ENCODE results near the gene C19orf38.

The C19orf38 gene, protein sequence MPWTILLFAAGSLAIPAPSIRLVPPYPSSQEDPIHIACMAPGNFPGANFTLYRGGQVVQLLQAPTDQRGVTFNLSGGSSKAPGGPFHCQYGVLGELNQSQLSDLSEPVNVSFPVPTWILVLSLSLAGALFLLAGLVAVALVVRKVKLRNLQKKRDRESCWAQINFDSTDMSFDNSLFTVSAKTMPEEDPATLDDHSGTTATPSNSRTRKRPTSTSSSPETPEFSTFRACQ

DNA sequence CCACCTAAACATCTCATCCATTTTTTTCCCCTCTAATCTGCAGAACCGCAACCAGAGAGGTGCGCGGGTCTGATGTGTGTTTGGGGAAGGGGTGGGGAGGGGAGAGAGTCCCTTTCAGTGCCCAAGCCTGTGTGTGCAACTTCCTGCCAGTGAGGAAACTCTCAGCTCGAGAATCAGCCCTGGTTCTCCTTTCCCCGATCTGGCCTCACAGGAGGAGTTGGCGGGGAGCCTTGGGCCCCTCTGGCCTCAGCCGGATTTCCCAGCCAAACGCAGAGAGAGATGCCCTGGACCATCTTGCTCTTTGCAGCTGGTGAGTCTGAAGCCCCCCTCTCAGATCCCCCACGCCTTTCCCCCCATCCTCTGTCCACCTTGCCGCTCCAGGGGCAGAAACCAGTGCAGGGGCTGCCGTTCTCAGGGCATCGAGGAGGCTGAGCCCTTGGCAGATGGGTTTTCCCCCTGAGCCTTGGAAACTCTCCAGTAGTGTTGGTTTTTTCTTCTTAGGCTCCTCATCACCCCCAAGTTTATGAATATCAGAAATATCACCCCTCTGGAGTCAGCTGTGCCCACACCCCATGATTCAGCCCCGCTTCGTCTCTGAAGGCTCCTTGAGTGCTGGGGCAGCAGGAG, at the start of gene C19orf38:
C19orf38 (plus strand) TSS at position 186 of the 627 bp plus-strand sequence; CDS start at position 280, 94 bp downstream.
- peak; percentile 75 for DNase-seq

DNA sequence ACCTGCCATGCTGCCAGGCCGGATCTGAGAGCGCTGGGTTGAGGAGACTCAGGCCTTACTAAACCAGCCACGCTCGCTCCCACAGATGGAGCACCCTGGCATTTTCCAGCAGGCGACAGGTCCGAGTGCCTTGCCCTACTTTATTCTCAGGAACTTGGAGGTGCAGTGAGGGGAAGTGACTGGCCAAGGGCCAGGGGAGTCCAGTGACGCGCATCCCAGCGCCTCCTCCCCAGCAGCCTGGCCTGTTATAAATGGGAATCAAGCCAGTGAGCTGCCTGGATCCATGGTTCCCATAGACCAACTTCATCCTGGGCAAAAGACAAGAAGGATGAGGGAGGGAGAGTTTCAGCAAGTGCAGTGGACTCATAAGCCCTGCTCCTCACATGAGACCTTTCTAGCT, 47.7 kb upstream of the C19orf38 start:
- DNase-seq = no peak

DNA sequence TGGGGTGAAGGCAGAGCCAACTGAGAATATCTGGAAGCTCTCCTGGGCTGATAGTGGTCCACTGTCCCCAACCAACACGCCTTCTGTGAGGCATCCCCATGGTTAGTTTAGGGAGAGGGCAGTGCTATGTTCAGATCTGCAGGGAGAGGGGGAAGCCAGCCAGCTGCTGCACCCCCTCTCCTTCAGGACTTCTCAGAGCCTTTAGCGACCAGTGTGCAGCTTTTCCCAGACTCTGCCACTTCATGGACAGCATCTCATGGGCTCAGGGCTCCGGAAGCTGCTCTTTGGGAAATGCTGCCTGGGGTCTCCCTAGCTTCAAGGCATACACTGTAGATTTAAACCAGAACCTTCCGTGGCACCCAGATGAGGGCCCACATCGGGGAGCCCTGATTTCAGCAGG, 45.7 kb upstream of the C19orf38 start:
- DNase-seq = no peak

DNA sequence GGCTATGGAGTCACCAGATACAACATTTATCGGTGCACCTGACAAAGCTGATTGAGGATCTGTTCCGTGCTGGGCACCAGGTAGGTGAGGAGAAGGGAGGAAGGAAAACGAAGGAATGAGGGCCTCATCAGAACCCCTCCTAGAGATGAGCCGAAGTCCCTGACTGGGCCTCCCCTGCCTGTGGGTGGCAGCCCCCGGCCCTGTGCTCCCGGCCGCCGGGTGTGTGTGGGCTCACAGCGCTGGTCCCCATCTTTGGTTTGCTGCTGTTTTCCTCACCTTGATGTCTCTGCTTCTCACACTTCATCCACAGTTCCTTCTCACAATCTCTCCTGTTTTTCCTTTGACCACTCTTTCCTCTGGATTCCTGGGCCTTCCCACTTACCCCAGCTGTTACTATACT, 45.0 kb upstream of the C19orf38 start:
- no peak for DNase-seq

DNA sequence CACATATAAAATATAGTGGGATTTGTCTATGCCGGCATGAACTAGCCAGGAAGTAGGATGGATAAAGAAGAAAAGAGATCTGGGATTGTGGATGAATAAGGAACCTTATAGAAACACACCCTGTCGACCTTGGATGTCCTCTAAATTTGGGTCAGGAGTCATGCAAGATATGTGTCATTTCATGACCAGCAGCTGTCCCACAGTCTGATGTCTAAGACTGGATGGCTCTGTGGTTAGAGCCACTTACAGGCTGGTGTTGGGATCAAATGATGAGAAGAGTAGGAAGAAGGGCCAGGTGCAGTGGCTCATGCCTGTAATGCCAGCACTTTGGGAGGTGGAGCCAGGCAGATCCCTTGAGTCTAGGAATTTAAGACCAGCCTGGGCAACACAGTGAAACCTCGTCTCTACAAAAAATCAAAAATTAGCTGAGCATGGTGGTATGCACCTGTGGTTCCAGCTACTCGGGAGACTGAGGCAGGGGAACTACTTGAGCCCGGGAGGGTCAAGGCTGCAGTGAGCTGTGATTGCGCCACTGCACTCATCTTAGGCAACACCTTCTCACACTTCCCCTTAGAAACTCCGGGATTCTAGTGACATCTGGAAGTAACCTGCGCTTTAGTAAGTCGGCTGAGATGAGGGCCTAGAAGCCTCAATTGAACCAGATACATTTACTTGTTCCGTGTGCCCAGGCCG, 43.0 kb upstream of the C19orf38 start:
- peak; percentile 50 for DNase-seq

DNA sequence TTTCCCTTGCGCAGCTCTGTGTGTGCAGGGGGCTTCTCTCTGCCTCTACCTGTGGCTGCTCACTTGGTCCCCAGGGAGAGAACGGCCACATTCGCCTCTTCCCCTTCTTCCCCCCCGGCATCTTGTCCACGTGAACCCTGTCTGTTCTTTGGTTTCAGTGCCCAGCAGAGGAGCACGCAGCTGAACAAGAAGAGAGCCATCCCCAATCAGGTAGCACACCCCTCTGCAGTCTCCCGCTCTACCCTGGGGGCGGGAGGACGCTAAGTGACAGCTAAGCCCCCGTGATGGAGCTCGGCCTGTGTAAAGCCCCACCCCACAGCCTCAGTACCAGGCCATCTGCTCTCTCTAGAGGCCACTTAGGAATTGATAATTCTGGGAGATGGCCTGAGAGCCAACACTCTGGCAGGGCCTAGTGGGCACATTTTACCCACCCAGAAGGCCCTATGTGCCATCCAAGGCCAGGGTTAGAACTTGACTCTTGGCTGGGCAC, 42.4 kb upstream of the C19orf38 start:
- DNase-seq = no peak

DNA sequence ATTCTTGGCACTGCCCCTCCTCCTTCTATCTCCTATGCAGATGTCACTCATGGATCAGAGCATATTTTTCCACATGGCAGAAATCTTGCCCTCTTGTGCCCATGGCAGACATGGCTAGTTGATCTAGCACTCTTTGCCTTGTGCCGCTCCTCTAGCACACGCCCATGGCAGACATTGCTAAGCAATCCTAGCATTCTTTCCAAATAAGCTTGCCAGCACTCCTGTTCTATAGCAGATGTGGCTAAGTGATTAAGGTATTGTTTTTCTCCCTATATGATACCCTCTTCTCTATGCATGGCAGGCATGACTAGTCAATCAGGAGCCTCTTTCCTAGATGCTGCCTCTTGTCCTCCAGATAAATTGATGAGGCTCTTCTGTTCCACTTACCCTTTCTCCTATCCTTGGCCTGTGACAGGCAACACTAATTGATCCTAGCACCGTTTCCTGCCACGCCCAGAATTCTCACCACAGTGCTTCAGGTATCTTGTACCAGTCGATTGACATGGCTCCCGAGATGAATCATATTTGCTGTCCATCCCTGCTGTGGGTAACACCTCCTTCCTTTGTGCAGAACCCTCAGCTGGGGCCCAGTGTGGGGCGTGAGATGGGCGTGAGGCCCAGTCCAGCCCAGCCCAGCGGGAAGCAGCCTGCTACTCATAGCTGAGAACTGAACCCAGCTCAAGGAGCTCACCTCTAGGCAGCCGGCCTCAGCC, 39.1 kb upstream of the C19orf38 start:
- DNase-seq = no peak

DNA sequence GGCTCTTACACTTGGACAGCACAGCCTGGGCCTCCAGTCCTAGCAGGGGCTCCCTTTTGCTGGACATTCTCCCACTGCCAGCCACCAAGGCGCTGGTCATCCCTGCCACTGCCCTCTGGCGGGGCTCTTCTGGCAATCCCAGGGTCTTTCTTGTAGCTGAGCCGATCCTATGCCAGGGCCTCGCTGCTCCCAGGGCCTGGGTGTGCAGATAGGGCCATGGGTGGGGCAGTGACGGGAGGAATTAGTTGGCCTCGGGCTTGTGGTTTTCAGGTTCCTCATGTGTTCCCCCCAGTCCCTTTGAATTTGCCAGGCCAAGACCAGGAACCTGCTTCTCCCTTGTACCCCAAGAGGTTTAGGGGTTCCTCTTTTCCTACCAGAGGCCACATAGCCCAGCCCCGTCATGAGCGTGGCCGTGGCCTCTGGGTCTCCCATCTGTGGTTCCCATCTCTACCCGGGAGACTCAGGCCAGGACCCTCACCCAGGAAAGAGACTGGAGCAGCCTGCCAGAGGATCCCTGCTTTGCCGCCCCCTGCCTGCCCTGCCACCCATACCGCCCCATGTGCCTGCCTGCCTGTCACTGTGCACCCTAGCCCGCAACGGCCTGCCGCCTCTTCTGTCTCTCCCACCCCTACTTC, 38.4 kb upstream of the C19orf38 start:
- peak; percentile 1 for DNase-seq

DNA sequence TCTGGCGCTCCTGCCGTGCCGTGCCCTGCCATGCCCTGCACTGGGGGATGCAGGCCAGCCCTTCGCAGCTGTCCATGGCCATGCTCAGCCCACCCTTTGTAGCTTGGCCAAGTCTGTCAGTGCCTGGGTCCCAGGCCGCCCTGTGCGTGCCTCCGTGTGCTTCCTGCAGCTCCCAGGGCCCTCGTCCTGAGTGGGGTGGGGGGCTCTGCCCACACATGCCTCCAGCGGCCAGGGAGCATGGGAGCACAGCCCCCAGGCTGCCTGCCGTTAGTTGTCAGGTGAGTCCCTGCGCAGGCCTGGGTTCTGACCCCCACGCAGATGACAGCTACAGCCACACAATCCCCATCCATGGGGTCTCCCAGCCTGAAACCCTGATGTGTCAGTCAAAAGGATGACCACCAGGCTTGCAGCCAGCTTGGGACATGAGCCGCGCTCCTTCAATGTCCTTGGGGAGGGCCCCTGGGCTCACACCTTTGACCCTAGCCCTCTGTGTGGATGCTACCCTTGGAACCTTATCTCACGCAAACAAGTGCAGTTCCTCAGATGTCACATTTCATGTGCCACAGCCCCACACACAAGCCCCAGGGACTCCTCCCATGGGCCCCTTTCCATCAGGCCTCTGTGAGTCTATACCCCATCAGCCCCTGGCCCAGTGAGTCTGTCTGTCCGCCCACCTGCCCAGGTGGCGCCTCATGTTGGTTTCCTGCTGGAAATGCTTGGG, 36.7 kb upstream of the C19orf38 start:
- DNase-seq = no peak

DNA sequence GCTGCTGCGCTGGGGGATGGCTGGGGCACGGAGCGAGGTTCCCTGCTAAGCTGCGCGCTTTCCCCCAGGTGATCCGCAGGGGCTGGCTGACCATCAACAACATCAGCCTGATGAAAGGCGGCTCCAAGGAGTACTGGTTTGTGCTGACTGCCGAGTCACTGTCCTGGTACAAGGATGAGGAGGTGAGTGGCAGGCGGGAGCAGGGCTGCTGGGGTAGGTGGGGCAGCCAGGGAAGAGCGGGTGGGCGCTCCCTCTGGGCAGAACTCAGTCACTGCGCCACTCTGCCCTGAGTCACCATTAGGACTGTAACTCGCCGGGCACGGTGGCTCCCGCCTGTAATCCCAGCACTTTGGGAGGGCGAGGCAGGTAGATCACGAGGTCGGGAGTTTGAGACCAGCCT, 36.0 kb upstream of the C19orf38 start:
- DNase-seq = no peak

DNA sequence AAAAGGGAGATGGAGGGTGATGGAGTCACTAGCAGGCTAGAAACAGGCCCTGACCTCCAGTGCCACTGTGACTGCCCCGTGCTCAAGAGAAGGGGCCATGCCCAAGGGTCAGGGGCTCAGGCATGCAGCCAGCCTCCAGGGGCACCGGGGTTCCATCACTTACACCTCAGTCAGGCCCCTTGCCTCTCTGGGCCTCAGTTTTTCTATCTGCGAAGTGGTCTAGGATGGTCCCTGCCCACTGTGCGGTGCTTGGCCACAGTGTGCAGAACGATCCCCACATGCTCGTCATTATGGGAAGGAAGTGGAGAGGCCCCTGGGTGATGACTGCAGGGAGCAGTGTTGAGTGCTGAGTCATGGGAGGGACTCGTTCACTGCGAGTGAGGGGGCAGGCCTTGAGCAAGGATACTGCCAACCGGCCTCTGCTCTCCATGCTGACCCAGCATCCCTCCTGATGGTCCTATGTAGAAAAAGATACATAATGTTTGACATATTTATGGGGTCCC, 35.3 kb upstream of the C19orf38 start:
- peak; percentile 88 for DNase-seq

DNA sequence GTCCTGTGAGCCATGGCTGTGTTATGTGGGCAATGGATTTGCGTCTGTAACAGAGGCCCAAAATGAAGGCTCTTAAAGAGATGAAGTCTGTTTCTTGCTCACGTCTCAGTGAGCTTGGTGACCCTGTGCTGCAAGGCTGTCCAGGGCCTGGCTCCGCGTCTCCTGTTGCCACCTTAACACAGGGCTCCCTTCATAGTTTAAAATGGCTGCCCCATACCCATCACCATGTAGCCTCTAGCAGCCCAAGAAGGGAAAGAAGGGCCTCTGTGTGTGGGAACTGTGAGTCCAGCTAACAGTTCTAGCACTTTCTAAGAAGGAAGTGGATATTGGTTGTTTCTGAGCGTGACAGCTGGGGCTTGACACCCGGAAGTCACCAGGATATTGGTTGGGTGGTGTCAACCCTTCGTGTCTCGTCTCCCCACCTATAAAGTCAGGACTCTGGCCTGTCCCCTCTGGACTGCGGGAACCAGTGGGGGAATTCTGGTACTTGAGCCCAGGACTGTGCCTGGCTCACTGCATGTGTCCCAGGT, 33.1 kb upstream of the C19orf38 start:
- no peak for DNase-seq

DNA sequence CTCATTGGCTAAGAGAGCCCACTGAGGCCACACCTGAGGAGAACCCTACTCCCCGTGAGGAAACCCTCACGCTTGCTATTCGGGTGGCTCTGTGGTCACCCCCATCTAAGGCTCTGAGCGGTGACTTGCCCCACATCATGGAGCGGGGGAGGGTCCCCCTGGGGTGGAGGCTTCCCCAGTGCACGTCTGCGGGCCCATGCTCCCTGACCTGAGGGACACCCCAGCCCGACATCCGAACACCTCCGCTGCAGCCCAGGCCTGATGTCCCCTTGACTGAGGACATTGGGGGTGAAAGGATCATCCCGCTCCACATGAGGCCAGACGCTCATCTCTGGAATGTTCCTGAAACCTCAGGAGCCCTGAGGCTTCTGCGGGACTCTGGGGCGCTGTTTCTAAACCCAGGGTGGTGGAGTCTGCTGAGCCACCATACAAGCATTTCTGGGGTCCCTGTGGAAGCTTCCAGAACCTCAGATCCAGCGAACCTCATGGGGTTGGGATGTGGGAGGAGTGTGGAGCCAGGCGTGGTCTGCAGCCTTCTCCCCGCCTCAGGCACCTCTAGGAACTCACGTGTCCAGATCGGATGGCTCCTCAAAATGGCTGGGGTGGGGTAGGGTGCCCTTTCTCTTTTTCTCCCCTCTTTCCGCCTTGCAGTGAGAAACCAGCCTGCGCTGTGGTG, 32.1 kb upstream of the C19orf38 start:
- DNase-seq = no peak

DNA sequence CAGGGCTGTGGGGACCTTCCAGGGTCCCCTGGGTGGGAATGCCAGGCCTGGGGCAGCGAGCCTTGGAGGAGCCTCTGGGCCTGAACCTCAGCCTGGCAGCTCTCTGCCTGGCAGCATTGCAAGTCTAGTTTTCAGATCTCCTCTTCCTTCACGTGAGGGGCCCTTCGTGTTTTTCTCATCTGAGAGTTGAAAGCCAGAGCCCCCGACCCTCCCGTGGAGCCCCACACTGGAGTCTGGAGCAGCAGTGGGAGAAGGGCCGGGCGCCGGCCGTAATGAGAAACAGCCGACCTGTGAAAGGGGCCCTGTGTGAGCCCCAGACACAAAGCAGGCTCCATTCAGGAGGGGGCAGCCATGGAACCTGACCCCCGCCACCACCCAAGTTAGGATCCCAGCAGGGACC, 31.5 kb upstream of the C19orf38 start:
- no peak for DNase-seq

DNA sequence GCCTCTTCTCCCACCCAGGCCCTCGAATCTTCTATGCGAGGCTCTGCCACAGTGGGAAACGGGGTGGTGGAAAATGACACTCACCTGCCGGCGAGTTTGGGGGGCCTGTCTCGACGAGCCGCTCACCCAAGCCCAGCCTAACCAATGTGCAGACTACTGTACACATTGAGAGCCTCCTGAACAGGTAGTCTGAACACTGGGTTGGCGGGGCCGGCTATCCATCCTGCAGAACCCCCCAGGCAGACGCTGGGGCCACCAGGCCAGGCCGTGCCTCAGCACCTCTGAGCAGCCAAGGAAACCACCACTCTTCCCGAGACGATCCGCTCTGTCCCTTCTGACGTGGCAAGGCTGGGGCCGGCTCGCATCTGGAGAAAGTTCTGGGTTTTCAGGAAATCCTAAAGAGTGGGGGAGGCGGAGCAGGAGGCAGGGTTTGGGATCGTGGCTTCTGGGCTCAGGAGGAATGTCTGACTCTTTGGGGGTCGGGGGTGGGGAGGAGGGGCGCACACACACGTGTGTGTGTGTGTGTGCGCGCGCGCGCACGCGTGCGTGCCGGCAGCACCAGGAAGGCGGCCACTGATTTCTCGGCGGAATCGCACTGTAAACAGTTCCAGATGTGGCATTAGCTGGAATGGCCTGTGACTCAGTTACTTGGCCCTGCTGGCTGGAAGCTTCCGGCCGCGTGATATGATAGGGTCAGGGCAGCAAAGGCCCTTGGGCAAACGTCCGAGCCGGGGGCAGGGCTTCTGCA, 30.8 kb upstream of the C19orf38 start:
- DNase-seq = no peak

DNA sequence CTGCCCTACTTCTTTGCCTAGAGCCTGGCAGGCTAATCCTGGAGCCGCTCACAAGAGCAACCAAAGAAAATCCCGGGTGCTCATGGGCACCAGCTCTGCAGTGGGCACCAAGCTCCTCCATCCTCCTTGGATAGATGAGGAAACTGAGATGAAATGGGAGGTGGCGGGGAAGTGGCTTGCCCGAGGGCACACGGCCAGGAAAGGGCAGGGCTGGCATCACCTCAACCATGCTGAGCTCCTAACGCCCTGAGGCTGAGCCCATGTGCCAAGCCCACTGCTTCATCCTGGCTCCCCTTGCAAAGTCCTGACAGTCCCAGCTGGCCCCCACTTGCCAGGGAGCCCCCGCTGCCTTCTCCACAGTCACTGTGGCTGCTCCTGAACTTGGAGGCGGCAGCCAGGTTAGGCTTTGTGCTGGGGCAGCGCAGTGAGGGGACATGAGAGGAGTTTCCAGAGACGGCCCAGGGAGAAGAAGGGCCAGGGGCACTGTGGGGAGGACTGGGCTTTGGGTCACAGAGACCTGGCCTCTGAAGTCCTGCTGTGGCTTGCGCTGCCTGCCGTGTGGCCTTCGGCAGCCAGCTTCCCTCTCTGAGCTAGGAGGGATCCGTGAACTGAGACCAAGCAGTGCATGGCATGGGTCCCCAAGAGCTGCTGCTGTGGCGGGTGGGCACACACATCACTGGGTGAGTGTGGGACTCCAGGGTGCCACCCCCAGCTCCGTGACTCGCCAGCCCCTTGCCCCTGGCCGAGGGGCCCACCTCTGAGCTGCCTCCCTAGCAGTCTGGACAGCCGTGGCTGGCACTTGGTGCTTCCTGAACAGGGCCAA, 29.7 kb upstream of the C19orf38 start:
- DNase-seq = no peak

DNA sequence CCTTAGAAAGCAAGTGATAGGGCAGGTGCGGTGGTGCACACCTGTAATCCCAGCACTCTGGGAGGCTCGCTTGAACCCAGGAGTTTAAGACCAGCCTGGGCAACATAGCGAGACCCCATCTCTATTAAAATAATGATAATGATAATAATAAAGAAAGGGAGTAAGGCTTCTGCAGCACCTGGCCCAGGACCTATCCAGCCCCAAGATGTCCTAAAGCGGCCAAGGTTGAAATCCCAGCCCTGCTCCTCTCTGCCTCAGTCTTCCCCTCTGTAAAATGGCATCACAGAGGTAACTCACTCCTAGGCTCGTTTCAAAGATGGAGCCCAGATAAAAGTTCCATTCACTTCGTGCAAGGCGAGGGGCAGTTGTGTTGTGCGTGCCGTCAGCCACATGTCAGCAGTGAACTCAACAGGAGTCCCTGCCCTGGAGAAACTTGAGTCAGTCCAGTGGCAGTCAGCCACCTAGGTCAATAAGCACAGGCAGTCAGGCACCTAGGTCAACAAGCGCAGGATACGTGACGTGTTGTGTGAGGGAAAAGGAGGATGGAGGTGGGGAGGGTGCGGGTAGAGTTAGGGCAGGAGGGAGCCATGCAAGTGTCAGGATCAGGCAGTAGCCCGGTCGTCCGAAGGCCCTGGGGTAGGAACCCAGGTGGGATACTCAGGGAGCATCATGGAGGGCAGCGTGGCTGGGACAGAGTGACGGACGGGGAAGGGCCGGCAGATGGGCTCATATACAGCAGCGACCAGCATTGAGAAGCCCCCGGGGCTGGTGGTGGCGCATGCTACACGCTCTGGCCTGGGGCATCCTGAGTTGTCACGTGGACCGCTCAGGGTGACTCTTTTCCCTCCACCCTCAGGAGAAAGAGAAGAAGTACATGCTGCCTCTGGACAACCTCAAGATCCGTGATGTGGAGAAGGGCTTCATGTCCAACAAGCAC, 28.8 kb upstream of the C19orf38 start:
- no peak for DNase-seq

DNA sequence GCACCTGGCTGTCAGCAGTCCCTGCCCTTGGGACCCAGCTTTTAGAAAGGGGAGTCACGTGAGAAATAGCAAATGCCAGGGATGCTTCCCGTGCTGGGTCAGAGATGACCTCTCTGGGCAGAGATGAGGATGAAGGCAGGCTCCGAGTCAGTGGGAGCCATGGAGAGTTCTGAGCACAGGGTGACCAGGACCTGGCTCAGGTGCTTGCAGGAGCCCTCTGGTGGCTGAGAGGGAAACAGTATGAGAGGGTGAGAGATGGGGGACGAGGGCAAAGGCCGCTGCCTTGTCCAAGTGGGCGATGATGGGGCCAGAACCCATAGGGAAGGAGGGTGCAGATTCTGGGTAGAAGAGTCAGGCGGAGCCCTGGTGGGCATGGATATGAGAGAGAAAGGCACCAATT, 28.0 kb upstream of the C19orf38 start:
- no peak for DNase-seq
